HPDE6-E6E7 (cell line): ENCODE data around the gene PTGS2.
"Not testable (repeated sequence)": the region's sequence is repeated elsewhere in the genome, so short reads cannot be mapped to it uniquely, and the experiment has no call there.

ENCODE experiments used
- DNase-seq: peaks from one replicate; pipeline ENCODE4 v3.0.0; 2011; ENCODE audit warnings: missing footprints; ENCODE audit errors: extremely low spot score

Gene PTGS2

GRCh38 chr1:186670297-186671135, 9.7 kb downstream of the PTGS2 start:
- no peak for DNase-seq

GRCh38 chr1:186669784-186670183, 10.4 kb downstream of the PTGS2 start:
- DNase-seq: not testable (repeated sequence)

- DNase-seq: not testable (repeated sequence)
Measured at GRCh38 chr1:186664217-186664616, 16.0 kb downstream of the PTGS2 start.

- peak; percentile 58 for DNase-seq
Measured at GRCh38 chr1:186662752-186663151, 17.5 kb downstream of the PTGS2 start.

GRCh38 chr1:186659890-186660341, 20.3 kb downstream of the PTGS2 start:
- DNase-seq: no peak

- DNase-seq: peak; percentile 76
Measured at GRCh38 chr1:186658999-186659398, 21.2 kb downstream of the PTGS2 start.

GRCh38 chr1:186657481-186657880, 22.7 kb downstream of the PTGS2 start:
- DNase-seq: no peak

- DNase-seq: no peak
Measured at GRCh38 chr1:186655876-186656275, 24.3 kb downstream of the PTGS2 start.

GRCh38 chr1:186654741-186655140, 25.5 kb downstream of the PTGS2 start:
- DNase-seq: no peak

GRCh38 chr1:186653312-186653711, 26.9 kb downstream of the PTGS2 start:
- no peak for DNase-seq

GRCh38 chr1:186648613-186649012, 31.6 kb downstream of the PTGS2 start:
- no peak for DNase-seq

GRCh38 chr1:186647985-186648384, 32.2 kb downstream of the PTGS2 start:
- not testable (repeated sequence) for DNase-seq

- DNase-seq: peak; percentile 55
Measured at GRCh38 chr1:186643614-186644013, 36.6 kb downstream of the PTGS2 start.

GRCh38 chr1:186637567-186637966, 42.7 kb downstream of the PTGS2 start:
- not testable (repeated sequence) for DNase-seq

GRCh38 chr1:186636786-186637185, 43.4 kb downstream of the PTGS2 start:
- no peak for DNase-seq

- DNase-seq: no peak
Measured at GRCh38 chr1:186634511-186634910, 45.7 kb downstream of the PTGS2 start.

GRCh38 chr1:186633116-186633515, 47.1 kb downstream of the PTGS2 start:
- DNase-seq: no peak

- no peak for DNase-seq
Measured at GRCh38 chr1:186629341-186629740, 50.9 kb downstream of the PTGS2 start.

- no peak for DNase-seq
Measured at GRCh38 chr1:186628910-186629309, 51.3 kb downstream of the PTGS2 start.

- DNase-seq: no peak
Measured at GRCh38 chr1:186627019-186627418, 53.2 kb downstream of the PTGS2 start.

- no peak for DNase-seq
Measured at GRCh38 chr1:186626356-186626932, 53.8 kb downstream of the PTGS2 start.

- no peak for DNase-seq
Measured at GRCh38 chr1:186623551-186623950, 56.7 kb downstream of the PTGS2 start.
